Keratinocyte (primary cell): ENCODE measurements around the gene MPO. TPM values are rescaled to one million over a fixed set of nuclear protein-coding genes. Genes with fewer than 3 reads are reported as not detected.

Source experiments
- DNase-seq: peaks from one replicate; pipeline ENCODE4 v3.0.0-alpha.2; 2011; ENCODE audit warnings: low read depth, missing footprints, low spot score
- FAIRE-seq: peaks from 2 replicates; lab custom pipeline; 2011; peaks lifted over from hg19 to GRCh38; lab: Jason Lieb, UNC
- H2AFZ ChIP-seq: 2 replicates; pipeline ENCODE4 v1.6.0; 2012; ENCODE audit warnings: low read length, control low read depth, inconsistent platforms; ENCODE audit not compliant: control insufficient read depth
- H3K27ac ChIP-seq: 2 replicates; pipeline ENCODE4 v1.5.1; 2011; ENCODE audit warnings: low read length; ENCODE audit not compliant: control insufficient read depth, insufficient read depth
- H3K27me3 ChIP-seq: 3 replicates; pipeline ENCODE4 v1.6.0; 2011; ENCODE audit warnings: low read length; ENCODE audit not compliant: control insufficient read depth, insufficient read depth; ENCODE audit errors: extremely low read depth
- H3K36me3 ChIP-seq, 2 experiments: 2 replicates in 1 of 2; 3 replicates in 1 of 2; pipeline ENCODE4 v1.5.1; 2011; ENCODE audit warnings: low read length in 2 of 2, mild to moderate bottlenecking in 1 of 2; ENCODE audit not compliant: control insufficient read depth in 2 of 2, insufficient read depth in 2 of 2; ENCODE audit errors: extremely low read depth in 1 of 2
- H3K4me1 ChIP-seq: 3 replicates; pipeline ENCODE4 v1.5.1; 2011; ENCODE audit warnings: low read length; ENCODE audit not compliant: control insufficient read depth, insufficient read depth; ENCODE audit errors: extremely low read depth
- H3K4me2 ChIP-seq: 3 replicates; pipeline ENCODE4 v1.6.0; 2011; ENCODE audit warnings: low read depth, low read length; ENCODE audit not compliant: control insufficient read depth, insufficient read depth; ENCODE audit errors: extremely low read depth
- H3K4me3 ChIP-seq, 3 experiments: fragments of 200-600 bp in 1 of 3; sonication (generic) in 1 of 3; 2 replicates in 2 of 3; 3 replicates in 1 of 3; pipeline ENCODE4 v1.5.1; 2011 to 2016; ENCODE audit warnings: low read length in 3 of 3, mild to moderate bottlenecking in 3 of 3, control low read depth in 2 of 3, inconsistent platforms in 1 of 3, low read depth in 1 of 3, mixed read lengths in 1 of 3, mixed run types in 1 of 3, moderate library complexity in 1 of 3; ENCODE audit not compliant: control insufficient read depth in 2 of 3, insufficient read depth in 2 of 3; ENCODE audit errors: extremely low read depth in 1 of 3
- H3K79me2 ChIP-seq: 2 replicates; pipeline ENCODE4 v1.6.0; 2012; ENCODE audit warnings: low read length; ENCODE audit not compliant: control insufficient read depth, insufficient read depth
- H3K9ac ChIP-seq: 3 replicates; pipeline ENCODE4 v1.6.0; 2011; ENCODE audit warnings: low read length; ENCODE audit not compliant: control insufficient read depth, insufficient read depth; ENCODE audit errors: extremely low read depth
- H3K9me1 ChIP-seq: 3 replicates; pipeline ENCODE4 v1.6.0; 2011; ENCODE audit warnings: low read length; ENCODE audit not compliant: control insufficient read depth, insufficient read depth; ENCODE audit errors: extremely low read depth
- H3K9me3 ChIP-seq: 2 replicates; pipeline ENCODE4 v1.5.1; 2012; ENCODE audit warnings: low read depth, low read length; ENCODE audit not compliant: control insufficient read depth
- H4K20me1 ChIP-seq: 3 replicates; pipeline ENCODE4 v1.6.0; 2011; ENCODE audit warnings: low read length; ENCODE audit not compliant: control insufficient read depth, insufficient read depth; ENCODE audit errors: extremely low read depth
- CTCF ChIP-seq, 3 experiments: IDR thresholded peaks in 1 of 3; conservative IDR thresholded peaks in 1 of 3; optimal IDR thresholded peaks in 1 of 3; 2 replicates in 2 of 3; 3 replicates in 1 of 3; pipeline versions ENCODE3 to v1.5.1; 2011; ENCODE audit warnings: low read length in 3 of 3, mild to moderate bottlenecking in 3 of 3, moderate library complexity in 2 of 3, control low read depth in 1 of 3, inconsistent platforms in 1 of 3; ENCODE audit not compliant: insufficient read depth in 2 of 3; ENCODE audit errors: extremely low read depth in 1 of 3
- EZH2 ChIP-seq: IDR thresholded peaks from one replicate; pipeline ENCODE4 v1.6.1; 2012; ENCODE audit warnings: inconsistent platforms, mild to moderate bottlenecking, low read length, moderate library complexity
- dilution Hi-C: fragments of 300-500 bp; cut with MboI; formaldehyde crosslinking; loops from one replicate; pipeline ENCODE4 v1.7.0; 2020; ENCODE audit warnings: low sequenced_read_pairs; ENCODE audit not compliant: extremely low pct_ligation_motif_present
- polyA plus RNA-seq, 5 experiments: library from polyadenylated mRNA; depleted of rRNA in 3 of 5; stranded (reverse) in 3 of 5; stranded (forward) in 1 of 5; unstranded in 1 of 5; fragments of >200 nt; gene quantifications; 1 replicate in 1 of 5; 2 replicates in 3 of 5; 3 replicates in 1 of 5; pipeline versions ENCODE4 v1.2.1 to v1.2.3, GENCODE V29; 2011 to 2012; ENCODE audit warnings: missing spikeins in 2 of 5, low read depth in 1 of 5, low replicate concordance in 1 of 5

MPO gene
- polyA plus RNA-seq, 1 donor (not counting 4 experiments of a cell fraction or from before 2014, with no cell fraction given) = not detected

- DNase-seq (no peak), FAIRE-seq (no peak)
- dilution Hi-C loops = no loop called here
- peaks cover 47% of the 10 kb centered on the region for H3K27me3 ChIP-seq
- TF ChIP-seq EZH2 (no peak), CTCF (optimal IDR thresholded peaks at IDR 0.05 in 1 of 3, IDR thresholded peaks at IDR 0.05 in 1 of 3, conservative IDR thresholded peaks at IDR 0.05 in 1 of 3; ENCODE audit: extremely low read depth in 1 of 3, insufficient read depth in 2 of 3, low read length in 3 of 3) (no peak)
- H2AFZ ChIP-seq = no peak overlapping the region
- no peaks in the 10 kb centered on the region for H3K9me3 ChIP-seq
- no peak overlapping the region for H3K4me3 ChIP-seq
- no peaks in the 10 kb centered on the region for H3K9me1 ChIP-seq
- no peaks in the 10 kb centered on the region for H4K20me1 ChIP-seq
- no peak overlapping the region for H3K4me2 ChIP-seq
- peaks cover 5% of the 10 kb centered on the region for H3K4me1 ChIP-seq
- H3K79me2 ChIP-seq = no peaks in the 10 kb centered on the region
- no peaks in the 10 kb centered on the region for H3K36me3 ChIP-seq
- no peak overlapping the region for H3K9ac ChIP-seq
- H3K27ac ChIP-seq = no peak overlapping the region
These were observed 34.5 kb downstream of the MPO start for GRCh38 chr17:58246104-58246740.

- TF ChIP-seq CTCF (optimal IDR thresholded peaks at IDR 0.05 in 1 of 3, IDR thresholded peaks at IDR 0.05 in 1 of 3, conservative IDR thresholded peaks at IDR 0.05 in 1 of 3; ENCODE audit: extremely low read depth in 1 of 3, insufficient read depth in 2 of 3, low read length in 3 of 3) = no peak
- no peak for TF ChIP-seq EZH2
- Histone ChIP-seq H3K36me3 (no peaks in the 10 kb centered on the region), H3K9me1 (no peaks in the 10 kb centered on the region), H3K4me2 (no peak overlapping the region), H4K20me1 (no peaks in the 10 kb centered on the region), H3K4me3 (no peak overlapping the region), H3K27me3 (peaks cover 46% of the 10 kb centered on the region), H2AFZ (no peak overlapping the region), H3K79me2 (no peaks in the 10 kb centered on the region), H3K9me3 (no peaks in the 10 kb centered on the region), H3K27ac (no peak overlapping the region), H3K4me1 (peaks cover 5% of the 10 kb centered on the region), H3K9ac (no peak overlapping the region)
- FAIRE-seq (no peak), DNase-seq (no peak)
- dilution Hi-C loops = no loop called here
These were observed 35.2 kb downstream of the MPO start for GRCh38 chr17:58245428-58246103.
